Adrenal gland (tissue), 12 donors: ENCODE data around the gene SMO. TPM values are rescaled to one million over a fixed set of nuclear protein-coding genes. Genes with fewer than 3 reads are reported as not detected.

Source experiments
- DNase-seq, 7 donors: peaks; one replicate each; pipeline ENCODE4 v3.0.0-alpha.2; 2019 to 2020
- H3K27ac ChIP-seq, 5 donors: fragments of 200-600 bp; sonication (generic) in 4 of 5; 1 replicate in 3 of 5; 2 replicates in 2 of 5; pipeline versions ENCODE4 v1.5.1 to v1.8.0; 2016 to 2020; ENCODE audit warnings: mild to moderate bottlenecking in 1 of 5
- H3K27me3 ChIP-seq: fragments of 200-600 bp; 2 replicates; pipeline ENCODE4 v1.8.0; 2021
- H3K36me3 ChIP-seq, 2 donors: fragments of 200-600 bp; replicated peaks in 1 of 2; 1 replicate in 1 of 2; 2 replicates in 1 of 2; pipeline versions ENCODE4 v1.5.1 to v1.8.0; 2018 to 2022
- H3K4me1 ChIP-seq, 2 donors: fragments of 200-600 bp; replicated peaks in 1 of 2; 1 replicate in 1 of 2; 2 replicates in 1 of 2; pipeline versions ENCODE4 v1.5.1 to v1.8.0; 2018 to 2021
- H3K4me3 ChIP-seq, 4 donors: fragments of 200-600 bp; sonication (generic) in 3 of 4; one replicate each; pipeline ENCODE4 v1.5.1; 2016 to 2018
- H3K9me3 ChIP-seq, 3 donors: fragments of 200-600 bp; sonication (generic) in 1 of 3; replicated peaks in 1 of 3; 1 replicate in 2 of 3; 2 replicates in 1 of 3; pipeline versions ENCODE4 v1.5.1 to v1.8.0; 2016 to 2021
- CTCF ChIP-seq, 6 experiments: fragments of 450-650 bp in 4 of 6; fragments of 200-600 bp in 2 of 6; sonication (generic) in 1 of 6; IDR thresholded peaks; 1 replicate in 5 of 6; 2 replicates in 1 of 6; pipeline versions ENCODE4 v1.5.1 to v1.8.0; 2016 to 2021; ENCODE audit warnings: antibody characterized with exemption in 6 of 6, mild to moderate bottlenecking in 2 of 6, moderate library complexity in 1 of 6
- POLR2A ChIP-seq, 2 donors: fragments of 450-650 bp; IDR thresholded peaks; one replicate each; pipeline ENCODE4 v1.6.1; 2017; ENCODE audit warnings: antibody characterized with exemption in 2 of 2, mild to moderate bottlenecking in 2 of 2, moderate library complexity in 1 of 2
- WGBS, 4 donors: extraction: QIAGEN DNeasy Blood & Tissue Kit in 2 of 4; methylation state at CpG; one replicate each; pipeline versions ENCODE4 v1.1.5 to v1.1.7; 2013 to 2017; 5-methylcytosine and 5-hydroxymethylcytosine counted together
- intact Hi-C, 2 donors: fragments of 100-400 bp; cut with DNase I; formaldehyde crosslinking; loops; one replicate each; pipeline versions ENCODE4 v1.14.1 to v1.15.0; 2022 to 2023
- polyA plus RNA-seq, 3 donors: library from polyadenylated mRNA; stranded (reverse); fragments of 200-250 nt in 2 of 3; fragments of 350-450 nt in 1 of 3; fragmentation: Illumina TruSeq in 1 of 3; extraction: RNeasy Lipid Tissue Mini Kit (QIAGEN cat#74804) in 1 of 3; gene quantifications; one replicate each; pipeline ENCODE4 v1.2.3, GENCODE V29; 2013 to 2014
- total RNA-seq, 9 donors: library from RNA; depleted of rRNA in 4 of 9; stranded (reverse); fragments of >200 nt in 4 of 9; fragments of 120-200 nt in 1 of 9; fragmentation: NEBNext Ultra II Directional in 1 of 9; extraction: Animal tissue kit (Norgen Biotek cat#: 25700) in 1 of 9; gene quantifications; one replicate each; pipeline versions ENCODE4 v1.1.0 to v1.2.4, GENCODE V29; 2013 to 2023
- donor health status: healthy with polysubstance abuse.
- donor health status: Bipolar disorder and iron deficiency.
- donor health status: DM: yes; HTN: yes; CAD: no.
- donor health status: DM: no; HTN: no; CAD: no.
- donor health status: DM: no; HTN: no; CAD: no.
- donor health status: DM: yes; HTN: yes; CAD: no.

Gene SMO
- total and polyA plus RNA-seq, 12 donors = 2.5 to 23.9 (median 9.4) TPM

GRCh38 chr7:129202058-129202777 is 13.8 kb downstream of the SMO start:
- no peaks in the 10 kb centered on the region for H3K27me3 ChIP-seq
- no peak overlapping the region for H3K27ac ChIP-seq
- no peak for DNase-seq
- no peaks in the 10 kb centered on the region for H3K36me3 ChIP-seq
- no peaks in the 10 kb centered on the region for H3K4me1 ChIP-seq
- no peaks in the 10 kb centered on the region for H3K9me3 ChIP-seq
- TF ChIP-seq POLR2A (IDR thresholded peaks at IDR 0.05) = no peak
- TF ChIP-seq CTCF (IDR thresholded peaks at IDR 0.05) = no peak
- H3K4me3 ChIP-seq = no peak overlapping the region
- 69 to 86% (median 79%) methylated on average over 7 to 8 of the region's 8 CpGs for WGBS, 4 donors
- intact Hi-C loops = no loop called here

- no peaks in the 10 kb centered on the region for H3K27me3 ChIP-seq
- DNase-seq = no peak
- no peak overlapping the region for H3K4me3 ChIP-seq
- H3K4me1 ChIP-seq = no peaks in the 10 kb centered on the region
- H3K27ac ChIP-seq = no peak overlapping the region
- intact Hi-C loops = no loop called here
- no peaks in the 10 kb centered on the region for H3K9me3 ChIP-seq
- H3K36me3 ChIP-seq = no peaks in the 10 kb centered on the region
- TF ChIP-seq CTCF (IDR thresholded peaks at IDR 0.05) = no peak
- WGBS, 4 donors = 88 to 91% (median 91%) methylated on average over 11 to 14 of the region's 14 CpGs
Observed at GRCh38 chr7:129203050-129203741, 14.8 kb downstream of the SMO start.

GRCh38 chr7:129205126-129205818 is 16.8 kb downstream of the SMO start:
- whole genome bisulfite sequencing, 4 donors = 87 to 91% (median 90%) methylated on average over 17 to 29 of the region's 29 CpGs
- Histone ChIP-seq H3K27ac (no peak overlapping the region), H3K4me1 (no peaks in the 10 kb centered on the region), H3K27me3 (no peaks in the 10 kb centered on the region), H3K36me3 (no peaks in the 10 kb centered on the region), H3K4me3 (no peak overlapping the region), H3K9me3 (no peaks in the 10 kb centered on the region)
- no peak for TF ChIP-seq POLR2A (IDR thresholded peaks at IDR 0.05)
- TF ChIP-seq CTCF (IDR thresholded peaks at IDR 0.05) = no peak
- no peak for DNase-seq
- intact Hi-C loops = loop anchor here in 1 of 2 donors (5.0 kb wide), 1 partner anchor 43 kb away; no protein-coding TSS in a partner anchor
